ENCODE measurements around the gene AGTPBP1. TPM values are rescaled to one million over a fixed set of nuclear protein-coding genes. Genes with fewer than 3 reads are reported as not detected.

The AGTPBP1 gene
- total RNA-seq, 2 donors from 2014 or later: 10.0 to 10.5 TPM

DNA sequence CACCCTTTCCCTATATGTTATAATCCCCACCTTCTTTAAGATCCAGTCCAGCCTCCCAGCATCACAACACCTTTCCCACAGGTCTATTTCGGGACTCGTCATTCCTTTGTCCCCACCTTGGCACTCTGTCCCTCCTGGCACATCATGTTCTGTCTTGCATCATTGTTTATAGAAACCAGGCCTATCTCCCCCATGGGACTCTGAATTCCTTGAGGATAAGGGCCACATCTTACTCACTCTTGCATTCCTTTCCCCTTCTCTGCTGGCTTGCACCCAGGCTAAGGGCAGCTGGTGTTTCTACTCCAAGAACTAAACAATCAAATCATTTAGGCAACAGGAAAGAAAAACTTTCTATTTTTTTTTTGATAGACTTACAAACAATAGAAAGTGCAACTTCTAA, 205.7 kb downstream of the AGTPBP1 start:
- intact Hi-C loops (cut with DNase I): no loop called here
- H3K4me1 ChIP-seq (replicated peaks): no peaks in the 10 kb centered on the region
- TF ChIP-seq, protein P1, sequence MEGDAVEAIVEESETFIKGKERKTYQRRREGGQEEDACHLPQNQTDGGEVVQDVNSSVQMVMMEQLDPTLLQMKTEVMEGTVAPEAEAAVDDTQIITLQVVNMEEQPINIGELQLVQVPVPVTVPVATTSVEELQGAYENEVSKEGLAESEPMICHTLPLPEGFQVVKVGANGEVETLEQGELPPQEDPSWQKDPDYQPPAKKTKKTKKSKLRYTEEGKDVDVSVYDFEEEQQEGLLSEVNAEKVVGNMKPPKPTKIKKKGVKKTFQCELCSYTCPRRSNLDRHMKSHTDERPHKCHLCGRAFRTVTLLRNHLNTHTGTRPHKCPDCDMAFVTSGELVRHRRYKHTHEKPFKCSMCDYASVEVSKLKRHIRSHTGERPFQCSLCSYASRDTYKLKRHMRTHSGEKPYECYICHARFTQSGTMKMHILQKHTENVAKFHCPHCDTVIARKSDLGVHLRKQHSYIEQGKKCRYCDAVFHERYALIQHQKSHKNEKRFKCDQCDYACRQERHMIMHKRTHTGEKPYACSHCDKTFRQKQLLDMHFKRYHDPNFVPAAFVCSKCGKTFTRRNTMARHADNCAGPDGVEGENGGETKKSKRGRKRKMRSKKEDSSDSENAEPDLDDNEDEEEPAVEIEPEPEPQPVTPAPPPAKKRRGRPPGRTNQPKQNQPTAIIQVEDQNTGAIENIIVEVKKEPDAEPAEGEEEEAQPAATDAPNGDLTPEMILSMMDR (IDR thresholded peaks at IDR 0.05): no peak
- TF ChIP-seq POLR2AphosphoS5 (IDR thresholded peaks at IDR 0.05): no peak
- TF ChIP-seq POLR2A (IDR thresholded peaks at IDR 0.05): no peak
- WGBS: 15% methylated on average over 2 of the region's 2 CpGs
- no peak overlapping the region for H3K27ac ChIP-seq
- no peaks in the 10 kb centered on the region for H3K27me3 ChIP-seq (replicated peaks; ENCODE audit: insufficient read depth)
- no peak for DNase-seq (ENCODE audit: low spot score)
- no peaks in the 10 kb centered on the region for H3K36me3 ChIP-seq
- H3K4me3 ChIP-seq: no peak overlapping the region
- H3K9me3 ChIP-seq: no peaks in the 10 kb centered on the region

DNA sequence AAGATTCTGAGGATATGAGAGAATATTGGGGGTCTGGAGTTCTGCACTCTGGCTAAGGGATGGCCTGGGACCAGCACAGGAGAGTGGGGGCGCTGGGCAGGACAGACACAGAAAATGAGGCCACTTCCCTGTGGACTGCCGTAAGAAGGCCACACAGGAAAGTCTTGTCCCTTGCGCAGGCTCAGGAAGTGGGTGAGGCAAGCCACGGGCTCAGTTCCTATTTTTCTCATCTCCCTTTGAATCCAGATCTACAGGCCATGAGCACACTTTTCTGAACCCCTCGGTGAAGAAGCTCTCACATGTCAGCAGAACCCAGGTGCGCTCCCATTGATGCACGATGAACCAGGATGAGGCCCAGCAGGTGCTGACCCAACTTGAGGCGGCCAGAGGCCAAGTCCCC, 207.4 kb downstream of the AGTPBP1 start:
- Histone ChIP-seq H3K27me3 (replicated peaks; ENCODE audit: insufficient read depth) (no peaks in the 10 kb centered on the region), H3K36me3 (no peaks in the 10 kb centered on the region), H3K27ac (no peak overlapping the region), H3K9me3 (no peaks in the 10 kb centered on the region), H3K4me1 (replicated peaks) (no peaks in the 10 kb centered on the region), H3K4me3 (no peak overlapping the region)
- DNase-seq (ENCODE audit: low spot score): no peak
- TF ChIP-seq POLR2A (IDR thresholded peaks at IDR 0.05) (no peak), POLR2AphosphoS5 (IDR thresholded peaks at IDR 0.05) (no peak)
- TF ChIP-seq, protein P1 (IDR thresholded peaks at IDR 0.05): no peak
- 95% methylated on average over 8 of the region's 8 CpGs for WGBS
- intact Hi-C loops (cut with DNase I): no loop called here

DNA sequence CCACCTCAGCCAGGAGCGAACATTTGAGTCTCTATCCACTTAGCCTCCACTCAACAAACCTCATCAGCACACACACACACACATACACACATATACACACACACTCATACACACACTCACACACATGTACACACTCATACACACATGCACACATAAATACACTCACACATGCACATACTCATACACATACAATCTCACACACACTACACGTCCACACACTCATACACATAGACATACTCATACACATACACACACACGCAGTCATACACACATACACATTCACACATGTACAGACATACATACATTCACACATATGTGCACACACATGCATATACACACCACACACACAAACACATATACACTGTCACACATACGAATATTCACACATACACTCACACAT, 208.2 kb downstream of the AGTPBP1 start:
- Histone ChIP-seq H3K36me3 (no peaks in the 10 kb centered on the region), H3K4me3 (no peak overlapping the region), H3K27ac (no peak overlapping the region), H3K9me3 (no peaks in the 10 kb centered on the region), H3K4me1 (replicated peaks) (no peaks in the 10 kb centered on the region), H3K27me3 (replicated peaks; ENCODE audit: insufficient read depth) (no peaks in the 10 kb centered on the region)
- intact Hi-C loops (cut with DNase I): no loop called here
- WGBS: 92% methylated on average over 4 of the region's 4 CpGs
- DNase-seq (ENCODE audit: low spot score): no peak
- TF ChIP-seq, protein P1 (IDR thresholded peaks at IDR 0.05): no peak
- no peak for TF ChIP-seq POLR2A (IDR thresholded peaks at IDR 0.05)
- no peak for TF ChIP-seq POLR2AphosphoS5 (IDR thresholded peaks at IDR 0.05)

DNA sequence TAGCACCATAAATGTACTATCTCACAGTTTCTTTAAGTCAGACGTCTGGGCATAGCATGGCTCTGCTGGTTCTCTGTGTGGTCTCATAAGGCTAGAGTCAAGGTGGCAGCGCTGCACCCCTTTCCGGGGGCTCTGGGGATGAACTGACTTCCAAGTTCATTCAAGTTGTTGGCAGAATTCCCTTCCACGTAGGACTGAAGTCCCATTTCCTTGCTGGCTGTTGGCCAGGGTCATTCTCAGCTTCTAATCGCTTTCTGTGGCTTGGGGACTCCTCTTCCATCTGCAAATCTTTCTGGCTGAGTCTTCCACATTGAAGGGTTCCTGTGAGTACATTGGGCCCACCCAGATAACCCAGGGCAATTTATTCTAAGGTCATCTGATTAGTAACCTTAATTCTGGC, 211.0 kb downstream of the AGTPBP1 start:
- Histone ChIP-seq H3K4me3 (no peak overlapping the region), H3K27ac (no peak overlapping the region), H3K4me1 (replicated peaks) (no peaks in the 10 kb centered on the region), H3K27me3 (replicated peaks; ENCODE audit: insufficient read depth) (no peaks in the 10 kb centered on the region), H3K9me3 (no peaks in the 10 kb centered on the region), H3K36me3 (no peaks in the 10 kb centered on the region)
- TF ChIP-seq POLR2AphosphoS5 (IDR thresholded peaks at IDR 0.05) (no peak), POLR2A (IDR thresholded peaks at IDR 0.05) (no peak)
- TF ChIP-seq, protein P1 (IDR thresholded peaks at IDR 0.05): no peak
- intact Hi-C loops (cut with DNase I): no loop called here
- 52% methylated on average over 5 of the region's 5 CpGs for WGBS
- DNase-seq (ENCODE audit: low spot score): no peak

DNA sequence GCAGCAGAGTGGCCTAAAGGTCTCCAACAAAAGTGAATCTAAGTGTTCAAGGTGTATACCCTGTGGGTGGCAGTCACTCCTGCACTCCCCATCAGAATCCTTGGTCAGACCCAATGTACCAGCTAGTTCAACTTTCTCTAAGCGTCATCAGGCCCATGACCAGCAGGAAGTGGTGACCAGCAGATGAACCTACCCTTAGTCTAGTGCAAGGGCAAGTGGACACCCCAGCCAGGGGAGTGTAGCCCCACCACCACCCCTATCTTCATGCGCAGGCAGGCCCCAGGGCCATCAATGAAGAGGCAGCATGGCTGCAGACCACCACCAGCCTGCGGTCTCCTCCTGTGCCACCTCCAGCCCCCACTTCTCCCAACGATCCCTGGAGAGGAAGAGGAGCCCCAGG, 213.1 kb downstream of the AGTPBP1 start:
- Histone ChIP-seq H3K36me3 (no peaks in the 10 kb centered on the region), H3K27ac (no peak overlapping the region), H3K9me3 (no peaks in the 10 kb centered on the region), H3K4me3 (no peak overlapping the region), H3K4me1 (replicated peaks) (no peaks in the 10 kb centered on the region), H3K27me3 (replicated peaks; ENCODE audit: insufficient read depth) (no peaks in the 10 kb centered on the region)
- intact Hi-C loops (cut with DNase I): no loop called here
- 89% methylated on average over 4 of the region's 4 CpGs for WGBS
- DNase-seq (ENCODE audit: low spot score): no peak
- TF ChIP-seq POLR2AphosphoS5 (IDR thresholded peaks at IDR 0.05) (no peak), POLR2A (IDR thresholded peaks at IDR 0.05) (no peak)
- TF ChIP-seq, protein P1 (IDR thresholded peaks at IDR 0.05): no peak
